Gastroesophageal sphincter (tissue), 4 donors: ENCODE data around the gene PDE1A. TPM values are rescaled to one million over a fixed set of nuclear protein-coding genes. Genes with fewer than 3 reads are reported as not detected.

ENCODE experiments used
- ATAC-seq: fragments of 150-250 bp; one replicate; pipeline ENCODE4 v1.9.1; 2016; ENCODE audit warnings: mild to moderate bottlenecking, moderate library complexity
- H3K27ac ChIP-seq, 4 donors: fragments of 200-600 bp; sonication (generic) in 3 of 4; 1 replicate in 3 of 4; 2 replicates in 1 of 4; pipeline ENCODE4 v1.5.1; 2016 to 2019
- H3K27me3 ChIP-seq: fragments of 200-600 bp; sonication (generic); one replicate; pipeline ENCODE4 v1.5.1; 2019
- H3K36me3 ChIP-seq, 2 donors: fragments of 200-600 bp; sonication (generic); one replicate each; pipeline ENCODE4 v1.5.1; 2019; ENCODE audit warnings: control low read depth in 1 of 2
- H3K4me1 ChIP-seq, 3 donors: fragments of 200-600 bp; sonication (generic); 1 replicate in 2 of 3; 2 replicates in 1 of 3; pipeline ENCODE4 v1.5.1; 2016 to 2019; ENCODE audit warnings: control low read depth in 2 of 3
- H3K4me3 ChIP-seq, 2 donors: fragments of 200-600 bp; sonication (generic); one replicate each; pipeline ENCODE4 v1.5.1; 2019; ENCODE audit warnings: mild to moderate bottlenecking in 1 of 2, moderate library complexity in 1 of 2
- H3K9me3 ChIP-seq, 3 donors: fragments of 200-600 bp; sonication (generic); one replicate each; pipeline ENCODE4 v1.5.1; 2017 to 2019; ENCODE audit warnings: control low read depth in 2 of 3
- EP300 ChIP-seq: sonication (generic); formaldehyde crosslinking; IDR thresholded peaks from one replicate; pipeline ENCODE4 v1.6.1; 2017; ENCODE audit warnings: antibody characterized with exemption, mild to moderate bottlenecking
- POLR2A ChIP-seq, 2 donors: fragments of 450-650 bp; IDR thresholded peaks; one replicate each; pipeline ENCODE4 v1.6.1; 2017; ENCODE audit warnings: antibody characterized with exemption in 2 of 2, mild to moderate bottlenecking in 2 of 2, moderate library complexity in 1 of 2
- POLR2AphosphoS5 ChIP-seq: sonication (generic); formaldehyde crosslinking; IDR thresholded peaks from one replicate; pipeline ENCODE4 v1.6.1; 2017; ENCODE audit warnings: antibody characterized with exemption
- WGBS, 2 donors: methylation state at CpG; one replicate each; pipeline ENCODE4 v1.1.5; 2018; ENCODE audit warnings: low coverage in 1 of 2; 5-methylcytosine and 5-hydroxymethylcytosine counted together
- total RNA-seq, 4 donors: library from RNA; depleted of rRNA; stranded (reverse); fragments of >200 nt; gene quantifications; one replicate each; pipeline ENCODE4 v1.1.0, GENCODE V29; 2016
- TF ChIP-seq, protein P1 (sequence below), 4 experiments: fragments of 200-600 bp in 2 of 4; fragments of 450-650 bp in 2 of 4; sonication (generic) in 1 of 4; IDR thresholded peaks; one replicate each; pipeline ENCODE4 v1.5.1; 2017 to 2019; ENCODE audit warnings: antibody characterized with exemption in 4 of 4, mild to moderate bottlenecking in 2 of 4, moderate library complexity in 2 of 4

Gene PDE1A
- total RNA-seq, 4 donors from 2014 or later, result 7.2 to 17.2 (median 11.8) TPM

- H3K36me3 ChIP-seq, result no peaks in the 10 kb centered on the region
- no peak overlapping the region for H3K4me3 ChIP-seq
- no peaks in the 10 kb centered on the region for H3K27me3 ChIP-seq
- no peak for ATAC-seq
- H3K4me1 ChIP-seq, result peaks cover 0 to under 1% (median 0%) of the 10 kb centered on the region in 3 donors
- no peak for TF ChIP-seq POLR2AphosphoS5
- no peak for TF ChIP-seq EP300
- TF ChIP-seq, protein P1, sequence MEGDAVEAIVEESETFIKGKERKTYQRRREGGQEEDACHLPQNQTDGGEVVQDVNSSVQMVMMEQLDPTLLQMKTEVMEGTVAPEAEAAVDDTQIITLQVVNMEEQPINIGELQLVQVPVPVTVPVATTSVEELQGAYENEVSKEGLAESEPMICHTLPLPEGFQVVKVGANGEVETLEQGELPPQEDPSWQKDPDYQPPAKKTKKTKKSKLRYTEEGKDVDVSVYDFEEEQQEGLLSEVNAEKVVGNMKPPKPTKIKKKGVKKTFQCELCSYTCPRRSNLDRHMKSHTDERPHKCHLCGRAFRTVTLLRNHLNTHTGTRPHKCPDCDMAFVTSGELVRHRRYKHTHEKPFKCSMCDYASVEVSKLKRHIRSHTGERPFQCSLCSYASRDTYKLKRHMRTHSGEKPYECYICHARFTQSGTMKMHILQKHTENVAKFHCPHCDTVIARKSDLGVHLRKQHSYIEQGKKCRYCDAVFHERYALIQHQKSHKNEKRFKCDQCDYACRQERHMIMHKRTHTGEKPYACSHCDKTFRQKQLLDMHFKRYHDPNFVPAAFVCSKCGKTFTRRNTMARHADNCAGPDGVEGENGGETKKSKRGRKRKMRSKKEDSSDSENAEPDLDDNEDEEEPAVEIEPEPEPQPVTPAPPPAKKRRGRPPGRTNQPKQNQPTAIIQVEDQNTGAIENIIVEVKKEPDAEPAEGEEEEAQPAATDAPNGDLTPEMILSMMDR (IDR thresholded peaks at IDR 0.05), result no peak
- TF ChIP-seq POLR2A (IDR thresholded peaks at IDR 0.05), result no peak
- peaks cover 0 to 22% (median 0%) of the 10 kb centered on the region in 3 donors for H3K9me3 ChIP-seq
- no peak overlapping the region for H3K27ac ChIP-seq
These were observed 42.0 kb downstream of the PDE1A start for GRCh38 chr2:182384860-182385259.

- TF ChIP-seq EP300, result no peak
- no peak for TF ChIP-seq POLR2A (IDR thresholded peaks at IDR 0.05)
- no peak for TF ChIP-seq POLR2AphosphoS5
- TF ChIP-seq, protein P1 (IDR thresholded peaks at IDR 0.05), result no peak
- no peak for ATAC-seq
- no peaks in the 10 kb centered on the region for H3K27me3 ChIP-seq
- H3K4me1 ChIP-seq, result peaks cover 0 to 15% (median 0%) of the 10 kb centered on the region in 3 donors
- peaks cover 0 to 30% (median 0%) of the 10 kb centered on the region in 3 donors for H3K9me3 ChIP-seq
- no peak overlapping the region for H3K4me3 ChIP-seq
- WGBS, 2 donors, result 82 to 83% methylated on average over 8 of the region's 8 CpGs
- H3K36me3 ChIP-seq, result no peaks in the 10 kb centered on the region
- H3K27ac ChIP-seq, result no peak overlapping the region
These were observed 45.6 kb downstream of the PDE1A start for GRCh38 chr2:182381225-182381624.

DNA sequence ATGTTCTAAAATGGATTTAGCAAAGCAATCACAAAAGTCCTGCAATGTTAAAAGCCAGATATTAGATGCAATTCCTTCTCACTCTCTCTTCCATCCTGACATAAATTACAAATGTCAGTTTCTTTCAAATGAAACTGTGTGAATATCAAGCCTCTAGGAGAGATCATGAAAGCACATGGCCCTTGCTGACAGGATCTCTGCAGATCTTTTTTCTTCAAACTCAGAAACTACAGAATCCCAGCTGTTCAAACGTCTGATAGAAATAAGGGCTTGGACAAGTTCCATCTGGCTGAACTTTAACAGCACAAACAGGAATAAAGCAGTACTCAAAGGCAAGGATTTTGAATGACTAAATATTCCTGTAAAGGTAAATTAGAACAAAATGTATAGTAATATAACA is 47.6 kb downstream of the PDE1A start:
- no peaks in the 10 kb centered on the region for H3K36me3 ChIP-seq
- no peak for ATAC-seq
- peaks cover 0 to 15% (median 0%) of the 10 kb centered on the region in 3 donors for H3K4me1 ChIP-seq
- TF ChIP-seq EP300, result no peak
- TF ChIP-seq, protein P1 (IDR thresholded peaks at IDR 0.05), result no peak
- TF ChIP-seq POLR2AphosphoS5, result no peak
- no peak for TF ChIP-seq POLR2A (IDR thresholded peaks at IDR 0.05)
- peaks cover 0 to 32% (median 0%) of the 10 kb centered on the region in 3 donors for H3K9me3 ChIP-seq
- 0 to 9% methylated on average over 1 of the region's 1 CpG for WGBS, 2 donors
- H3K4me3 ChIP-seq, result no peak overlapping the region
- no peaks in the 10 kb centered on the region for H3K27me3 ChIP-seq
- H3K27ac ChIP-seq, result peak overlapping the region in 1 of 4 donors; percentile 17

DNA sequence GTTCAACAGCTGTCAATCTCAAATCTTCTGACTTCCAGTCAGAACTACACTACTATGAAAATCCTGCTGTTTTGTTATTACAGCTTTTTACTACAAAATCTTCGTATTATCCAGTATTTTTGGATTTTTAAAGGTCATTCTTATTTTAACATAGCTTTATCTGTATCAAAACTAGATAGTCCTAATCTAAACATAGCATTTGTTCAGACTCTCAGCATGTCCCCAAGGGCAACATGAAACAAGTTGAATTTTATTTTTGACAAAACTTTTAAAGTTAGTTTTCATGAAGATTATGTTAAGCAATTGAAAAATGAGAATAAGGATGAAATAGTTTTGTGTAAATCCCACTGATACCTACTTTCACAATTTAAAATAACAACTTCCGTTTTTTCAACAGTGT is 48.1 kb downstream of the PDE1A start:
- TF ChIP-seq POLR2A (IDR thresholded peaks at IDR 0.05), result no peak
- 22 to 32% methylated on average over 2 of the region's 2 CpGs for WGBS, 2 donors
- ATAC-seq, result no peak
- peaks cover 0 to 28% (median 0%) of the 10 kb centered on the region in 3 donors for H3K9me3 ChIP-seq
- no peaks in the 10 kb centered on the region for H3K36me3 ChIP-seq
- H3K4me3 ChIP-seq, result no peak overlapping the region
- H3K4me1 ChIP-seq, result peaks cover 0 to 15% (median 0%) of the 10 kb centered on the region in 3 donors
- H3K27me3 ChIP-seq, result no peaks in the 10 kb centered on the region
- no peak overlapping the region for H3K27ac ChIP-seq

GRCh38 chr2:182377467-182377866 is 49.4 kb downstream of the PDE1A start:
- 64 to 70% methylated on average over 1 of the region's 1 CpG for WGBS, 2 donors
- Histone ChIP-seq H3K9me3 (peaks cover 0 to 26% (median 0%) of the 10 kb centered on the region in 3 donors), H3K4me1 (peaks cover 0 to 22% (median 0%) of the 10 kb centered on the region in 3 donors), H3K36me3 (no peaks in the 10 kb centered on the region), H3K4me3 (no peak overlapping the region), H3K27ac (no peak overlapping the region), H3K27me3 (no peaks in the 10 kb centered on the region)
- no peak for ATAC-seq
- no peak for TF ChIP-seq POLR2AphosphoS5
- TF ChIP-seq EP300, result no peak
- TF ChIP-seq, protein P1 (IDR thresholded peaks at IDR 0.05), result no peak
- TF ChIP-seq POLR2A (IDR thresholded peaks at IDR 0.05), result no peak
